HCT116 (cell line): ENCODE results near the gene SGMS1.

ENCODE experiments used
- CEBPB ChIP-seq: IDR thresholded peaks from 2 replicates; pipeline ENCODE4 v1.6.1; 2012; ENCODE audit warnings: low read depth
- EZH2 ChIP-seq: fragments of 200-600 bp; sonication (generic); IDR thresholded peaks from 2 replicates; pipeline ENCODE4 v1.6.1; 2017; ENCODE audit warnings: antibody characterized with exemption, mixed run types
- EZH2phosphoT487 ChIP-seq: fragments of 200-600 bp; IDR thresholded peaks from 2 replicates; pipeline ENCODE4 v1.6.1; 2018; ENCODE audit warnings: antibody characterized with exemption, borderline replicate concordance
- FOSL1 ChIP-seq: IDR thresholded peaks from 2 replicates; pipeline ENCODE4 v1.6.1; 2012; ENCODE audit warnings: low read depth
- JUND ChIP-seq: IDR thresholded peaks from 2 replicates; pipeline ENCODE4 v1.6.1; 2012
- POLR2A ChIP-seq: IDR thresholded peaks from 2 replicates; pipeline ENCODE4 v1.7.0; 2011; ENCODE audit warnings: borderline replicate concordance; ENCODE audit not compliant: insufficient read depth, insufficient read length; ENCODE audit errors: extremely low read depth
- SIN3A ChIP-seq: IDR thresholded peaks from 2 replicates; pipeline ENCODE4 v1.6.1; 2012; ENCODE audit warnings: low read depth
- ZFX ChIP-seq: fragments of 450-650 bp; IDR thresholded peaks from 2 replicates; pipeline ENCODE4 v1.6.1; 2017
- ZNF274 ChIP-seq: fragments of 200-500 bp; sonication (Bioruptor generic); IDR thresholded peaks from 2 replicates; pipeline ENCODE4 v1.6.1; 2014; ENCODE audit warnings: mild to moderate bottlenecking, low read depth, low read length, inconsistent platforms
- TF ChIP-seq, protein P1 (sequence below), 3 experiments: fragments of 200-600 bp in 1 of 3; sonication (generic) in 1 of 3; IDR thresholded peaks in 2 of 3; conservative IDR thresholded peaks in 1 of 3; 2 replicates each; pipeline ENCODE4 v1.5.1; 2012 to 2017; ENCODE audit warnings: low read depth in 2 of 3, low read length in 2 of 3, antibody characterized with exemption in 1 of 3, borderline replicate concordance in 1 of 3, control low read depth in 1 of 3, mild to moderate bottlenecking in 1 of 3, mixed read lengths in 1 of 3, mixed run types in 1 of 3, moderate library complexity in 1 of 3; ENCODE audit not compliant: insufficient read depth in 1 of 3
- TF ChIP-seq, protein P2 (sequence below): IDR thresholded peaks from 2 replicates; pipeline ENCODE4 v1.6.1; 2012
- TF ChIP-seq, protein P3 (sequence below): IDR thresholded peaks from 2 replicates; pipeline ENCODE4 v1.6.1; 2012; ENCODE audit warnings: low read depth

DNA sequence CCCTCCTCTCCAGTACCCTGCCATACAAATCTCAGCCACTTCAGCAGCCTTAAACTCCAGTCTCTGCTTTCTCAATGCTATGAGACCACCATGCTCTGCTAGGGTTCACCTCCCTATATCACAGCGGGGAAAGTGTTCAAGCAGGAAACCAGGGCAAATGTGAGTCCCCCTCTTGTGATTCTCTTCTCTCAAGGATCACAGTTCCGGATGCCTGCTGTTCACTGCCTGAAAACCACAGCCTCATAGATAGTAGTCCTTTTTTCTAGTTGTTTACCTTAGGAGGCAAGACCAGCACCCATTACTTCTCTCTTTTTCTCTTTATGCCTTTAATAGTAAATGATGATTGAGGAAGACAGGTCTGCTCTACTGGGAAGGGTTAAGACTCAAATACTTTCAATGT lies 100.8 kb downstream of the SGMS1 start:
- TF ChIP-seq, protein P1, sequence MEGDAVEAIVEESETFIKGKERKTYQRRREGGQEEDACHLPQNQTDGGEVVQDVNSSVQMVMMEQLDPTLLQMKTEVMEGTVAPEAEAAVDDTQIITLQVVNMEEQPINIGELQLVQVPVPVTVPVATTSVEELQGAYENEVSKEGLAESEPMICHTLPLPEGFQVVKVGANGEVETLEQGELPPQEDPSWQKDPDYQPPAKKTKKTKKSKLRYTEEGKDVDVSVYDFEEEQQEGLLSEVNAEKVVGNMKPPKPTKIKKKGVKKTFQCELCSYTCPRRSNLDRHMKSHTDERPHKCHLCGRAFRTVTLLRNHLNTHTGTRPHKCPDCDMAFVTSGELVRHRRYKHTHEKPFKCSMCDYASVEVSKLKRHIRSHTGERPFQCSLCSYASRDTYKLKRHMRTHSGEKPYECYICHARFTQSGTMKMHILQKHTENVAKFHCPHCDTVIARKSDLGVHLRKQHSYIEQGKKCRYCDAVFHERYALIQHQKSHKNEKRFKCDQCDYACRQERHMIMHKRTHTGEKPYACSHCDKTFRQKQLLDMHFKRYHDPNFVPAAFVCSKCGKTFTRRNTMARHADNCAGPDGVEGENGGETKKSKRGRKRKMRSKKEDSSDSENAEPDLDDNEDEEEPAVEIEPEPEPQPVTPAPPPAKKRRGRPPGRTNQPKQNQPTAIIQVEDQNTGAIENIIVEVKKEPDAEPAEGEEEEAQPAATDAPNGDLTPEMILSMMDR (IDR thresholded peaks at IDR 0.05 in 2 of 3, conservative IDR thresholded peaks at IDR 0.05 in 1 of 3; ENCODE audit: borderline replicate concordance in 1 of 3, insufficient read depth in 1 of 3, low read depth in 2 of 3, low read length in 2 of 3), result no peak
- TF ChIP-seq EZH2phosphoT487 (no peak), POLR2A (no peak), JUND (no peak), FOSL1 (no peak), ZNF274 (no peak), EZH2 (no peak), ZFX (no peak), CEBPB (no peak), SIN3A (no peak)
- TF ChIP-seq, protein P2, sequence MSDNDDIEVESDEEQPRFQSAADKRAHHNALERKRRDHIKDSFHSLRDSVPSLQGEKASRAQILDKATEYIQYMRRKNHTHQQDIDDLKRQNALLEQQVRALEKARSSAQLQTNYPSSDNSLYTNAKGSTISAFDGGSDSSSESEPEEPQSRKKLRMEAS, result no peak
- TF ChIP-seq, protein P3, sequence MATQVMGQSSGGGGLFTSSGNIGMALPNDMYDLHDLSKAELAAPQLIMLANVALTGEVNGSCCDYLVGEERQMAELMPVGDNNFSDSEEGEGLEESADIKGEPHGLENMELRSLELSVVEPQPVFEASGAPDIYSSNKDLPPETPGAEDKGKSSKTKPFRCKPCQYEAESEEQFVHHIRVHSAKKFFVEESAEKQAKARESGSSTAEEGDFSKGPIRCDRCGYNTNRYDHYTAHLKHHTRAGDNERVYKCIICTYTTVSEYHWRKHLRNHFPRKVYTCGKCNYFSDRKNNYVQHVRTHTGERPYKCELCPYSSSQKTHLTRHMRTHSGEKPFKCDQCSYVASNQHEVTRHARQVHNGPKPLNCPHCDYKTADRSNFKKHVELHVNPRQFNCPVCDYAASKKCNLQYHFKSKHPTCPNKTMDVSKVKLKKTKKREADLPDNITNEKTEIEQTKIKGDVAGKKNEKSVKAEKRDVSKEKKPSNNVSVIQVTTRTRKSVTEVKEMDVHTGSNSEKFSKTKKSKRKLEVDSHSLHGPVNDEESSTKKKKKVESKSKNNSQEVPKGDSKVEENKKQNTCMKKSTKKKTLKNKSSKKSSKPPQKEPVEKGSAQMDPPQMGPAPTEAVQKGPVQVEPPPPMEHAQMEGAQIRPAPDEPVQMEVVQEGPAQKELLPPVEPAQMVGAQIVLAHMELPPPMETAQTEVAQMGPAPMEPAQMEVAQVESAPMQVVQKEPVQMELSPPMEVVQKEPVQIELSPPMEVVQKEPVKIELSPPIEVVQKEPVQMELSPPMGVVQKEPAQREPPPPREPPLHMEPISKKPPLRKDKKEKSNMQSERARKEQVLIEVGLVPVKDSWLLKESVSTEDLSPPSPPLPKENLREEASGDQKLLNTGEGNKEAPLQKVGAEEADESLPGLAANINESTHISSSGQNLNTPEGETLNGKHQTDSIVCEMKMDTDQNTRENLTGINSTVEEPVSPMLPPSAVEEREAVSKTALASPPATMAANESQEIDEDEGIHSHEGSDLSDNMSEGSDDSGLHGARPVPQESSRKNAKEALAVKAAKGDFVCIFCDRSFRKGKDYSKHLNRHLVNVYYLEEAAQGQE, result no peak
